AG09319 (cell line): ENCODE measurements around the gene STX8.

ENCODE experiments used
- DNase-seq: peaks from one replicate; pipeline ENCODE4 v3.0.0-alpha.2; 2010; ENCODE audit warnings: low read depth; ENCODE audit errors: extremely low read depth
- CTCF ChIP-seq: IDR thresholded peaks from 2 replicates; pipeline ENCODE4 v1.5.1; 2011; ENCODE audit warnings: low read depth, mild to moderate bottlenecking, inconsistent platforms, low read length, moderate library complexity

STX8 gene

GRCh38 chr17:9553596-9553995 lies 22.0 kb downstream of the STX8 start:
- DNase-seq: no peak
- TF ChIP-seq CTCF: no peak

- no peak for TF ChIP-seq CTCF
- DNase-seq: no peak
Measured at GRCh38 chr17:9553181-9553580, 22.4 kb downstream of the STX8 start.

GRCh38 chr17:9549215-9549614 lies 26.4 kb downstream of the STX8 start:
- no peak for DNase-seq
- TF ChIP-seq CTCF: no peak

- no peak for TF ChIP-seq CTCF
Measured at GRCh38 chr17:9544221-9544620, 31.4 kb downstream of the STX8 start.

GRCh38 chr17:9541718-9542117 lies 33.9 kb downstream of the STX8 start:
- no peak for TF ChIP-seq CTCF
- no peak for DNase-seq

More at GRCh38 chr17:9544221-9544620, 31.4 kb downstream of the STX8 start:
- DNase-seq: no peak

GRCh38 chr17:9538626-9539025 lies 37.0 kb downstream of the STX8 start:
- TF ChIP-seq CTCF: no peak
- no peak for DNase-seq

GRCh38 chr17:9537177-9537776 lies 38.3 kb downstream of the STX8 start:
- DNase-seq: no peak
- no peak for TF ChIP-seq CTCF
